Hepatocyte (in vitro differentiated cells): ENCODE measurements around the gene LBP. TPM values are rescaled to one million over a fixed set of nuclear protein-coding genes. Genes with fewer than 3 reads are reported as not detected.

Experiments
- DNase-seq: peaks from one replicate; pipeline ENCODE4 v3.0.0-alpha.2; 2016; ENCODE audit warnings: low spot score
- H2AFZ ChIP-seq: fragments of 200-600 bp; sonication (generic); 2 replicates; pipeline ENCODE4 v1.6.0; 2016; ENCODE audit warnings: antibody characterized with exemption, mild to moderate bottlenecking
- H3K27ac ChIP-seq: fragments of 200-600 bp; sonication (generic); 2 replicates; pipeline ENCODE4 v1.5.1; 2016; ENCODE audit warnings: mild to moderate bottlenecking
- H3K27me3 ChIP-seq: fragments of 200-600 bp; sonication (generic); 2 replicates; pipeline ENCODE4 v1.6.1; 2016
- H3K36me3 ChIP-seq: fragments of 200-600 bp; sonication (generic); replicated peaks from 2 replicates; pipeline ENCODE4 v1.5.1; 2016; ENCODE audit warnings: low read depth; ENCODE audit not compliant: insufficient read depth
- H3K4me1 ChIP-seq: fragments of 200-600 bp; sonication (generic); 2 replicates; pipeline ENCODE4 v1.5.1; 2016; ENCODE audit warnings: mild to moderate bottlenecking, moderate library complexity; ENCODE audit not compliant: insufficient read depth
- H3K4me2 ChIP-seq: fragments of 200-600 bp; sonication (generic); 2 replicates; pipeline ENCODE4 v1.6.0; 2016
- H3K4me3 ChIP-seq: fragments of 200-600 bp; sonication (generic); 2 replicates; pipeline ENCODE4 v1.5.1; 2016; ENCODE audit warnings: mild to moderate bottlenecking
- H3K79me2 ChIP-seq: fragments of 200-600 bp; sonication (generic); 2 replicates; pipeline ENCODE4 v1.6.0; 2017; ENCODE audit warnings: mild to moderate bottlenecking
- H3K9me2 ChIP-seq: fragments of 200-600 bp; sonication (generic); replicated peaks from 2 replicates; pipeline ENCODE4 v1.6.0; 2017; ENCODE audit warnings: mild to moderate bottlenecking; ENCODE audit not compliant: insufficient read depth
- H3K9me3 ChIP-seq: fragments of 200-600 bp; sonication (generic); 2 replicates; pipeline ENCODE4 v1.5.1; 2016; ENCODE audit warnings: low read depth, mild to moderate bottlenecking
- H4K20me1 ChIP-seq: fragments of 200-600 bp; sonication (generic); 2 replicates; pipeline ENCODE4 v1.6.0; 2016; ENCODE audit warnings: mild to moderate bottlenecking; ENCODE audit not compliant: insufficient read depth, poor library complexity, severe bottlenecking
- CTCF ChIP-seq: fragments of 200-600 bp; sonication (generic); IDR thresholded peaks from 2 replicates; pipeline ENCODE4 v1.5.1; 2016; ENCODE audit warnings: antibody characterized with exemption, mild to moderate bottlenecking; ENCODE audit not compliant: poor library complexity
- EZH2 ChIP-seq: fragments of 200-600 bp; sonication (generic); IDR thresholded peaks from 2 replicates; pipeline ENCODE4 v1.6.1; 2016; ENCODE audit warnings: antibody characterized with exemption, mild to moderate bottlenecking, borderline replicate concordance
- EZH2phosphoT487 ChIP-seq: fragments of 200-600 bp; sonication (generic); IDR thresholded peaks from one replicate; pipeline ENCODE4 v1.6.1; 2018; ENCODE audit warnings: antibody characterized with exemption, mild to moderate bottlenecking, low read depth, moderate library complexity; ENCODE audit not compliant: unreplicated experiment, severe bottlenecking
- WGBS: methylation state at CpG from one replicate; pipeline ENCODE4 v1.1.6; 2016; ENCODE audit warnings: low lambda C conversion rate; ENCODE audit errors: missing lambda C conversion rate; 5-methylcytosine and 5-hydroxymethylcytosine counted together
- polyA plus RNA-seq: library from polyadenylated mRNA; unstranded; fragments of >200 nt; fragmentation: Nextera tagmentation; extraction: Ambion mirVana; gene quantifications from 2 replicates; pipeline ENCODE4 v1.2.1, GENCODE V29; 2016
- total RNA-seq: library from RNA; depleted of rRNA; stranded (reverse); fragments of >200 nt; gene quantifications from 2 replicates; pipeline ENCODE4 v1.2.3, GENCODE V29; 2014

LBP gene
- total and polyA plus RNA-seq, 2 experiments from 2014 or later, result 57.2 to 71.5 TPM

DNA sequence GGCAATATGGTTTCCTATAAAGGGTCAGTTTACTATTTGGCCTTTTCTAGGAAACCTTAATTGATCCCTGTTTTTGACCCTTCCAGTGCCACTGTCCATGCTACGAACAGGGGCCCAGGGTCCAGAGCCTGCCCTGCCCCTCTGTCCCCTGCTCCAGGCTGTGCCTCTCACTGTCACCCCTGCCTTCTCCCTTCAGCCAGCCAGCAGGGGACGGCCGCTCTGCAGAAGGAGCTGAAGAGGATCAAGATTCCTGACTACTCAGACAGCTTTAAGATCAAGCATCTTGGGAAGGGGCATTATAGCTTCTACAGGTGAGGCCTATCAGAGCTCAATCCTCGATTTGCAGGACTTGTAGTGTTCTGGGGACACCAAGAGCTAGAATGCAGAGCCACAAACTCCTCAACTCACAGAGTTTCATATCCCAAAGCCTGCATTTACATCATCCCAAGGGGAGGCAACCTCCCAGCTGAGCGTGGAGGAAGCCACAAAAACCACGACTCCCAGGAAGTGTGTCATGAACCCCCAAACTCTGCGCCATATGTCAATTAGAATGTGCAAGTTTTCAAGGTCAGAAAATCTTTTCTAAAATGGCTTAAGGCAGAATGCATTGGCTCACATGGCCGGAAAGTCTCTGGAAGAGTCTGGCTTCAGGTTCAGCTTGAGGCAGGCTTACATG is 38.8 kb upstream of the LBP start:
- no peak overlapping the region for H3K4me3 ChIP-seq
- H3K4me1 ChIP-seq, result no peaks in the 10 kb centered on the region
- no peaks in the 10 kb centered on the region for H4K20me1 ChIP-seq
- 86% methylated on average over 8 of the region's 8 CpGs for WGBS
- H3K79me2 ChIP-seq, result no peaks in the 10 kb centered on the region
- no peak for DNase-seq
- no peaks in the 10 kb centered on the region for H3K36me3 ChIP-seq
- no peaks in the 10 kb centered on the region for H3K9me2 ChIP-seq
- TF ChIP-seq CTCF (no peak), EZH2phosphoT487 (no peak), EZH2 (no peak)
- H3K27me3 ChIP-seq, result peaks cover 8% of the 10 kb centered on the region
- H2AFZ ChIP-seq, result no peak overlapping the region
- H3K9me3 ChIP-seq, result no peaks in the 10 kb centered on the region
- no peak overlapping the region for H3K4me2 ChIP-seq
- no peak overlapping the region for H3K27ac ChIP-seq

GRCh38 chr20:38308047-38308438 is 38.2 kb upstream of the LBP start:
- no peak overlapping the region for H2AFZ ChIP-seq
- DNase-seq, result no peak
- H3K9me3 ChIP-seq, result no peaks in the 10 kb centered on the region
- H3K27ac ChIP-seq, result no peak overlapping the region
- H3K4me2 ChIP-seq, result no peak overlapping the region
- WGBS, result 73% methylated on average over 4 of the region's 4 CpGs
- H3K27me3 ChIP-seq, result peaks cover 5% of the 10 kb centered on the region
- H3K4me3 ChIP-seq, result no peak overlapping the region
- H3K36me3 ChIP-seq, result no peaks in the 10 kb centered on the region
- no peaks in the 10 kb centered on the region for H3K9me2 ChIP-seq
- no peaks in the 10 kb centered on the region for H4K20me1 ChIP-seq
- no peaks in the 10 kb centered on the region for H3K79me2 ChIP-seq
- no peaks in the 10 kb centered on the region for H3K4me1 ChIP-seq
- no peak for TF ChIP-seq CTCF
- no peak for TF ChIP-seq EZH2
- no peak for TF ChIP-seq EZH2phosphoT487

DNA sequence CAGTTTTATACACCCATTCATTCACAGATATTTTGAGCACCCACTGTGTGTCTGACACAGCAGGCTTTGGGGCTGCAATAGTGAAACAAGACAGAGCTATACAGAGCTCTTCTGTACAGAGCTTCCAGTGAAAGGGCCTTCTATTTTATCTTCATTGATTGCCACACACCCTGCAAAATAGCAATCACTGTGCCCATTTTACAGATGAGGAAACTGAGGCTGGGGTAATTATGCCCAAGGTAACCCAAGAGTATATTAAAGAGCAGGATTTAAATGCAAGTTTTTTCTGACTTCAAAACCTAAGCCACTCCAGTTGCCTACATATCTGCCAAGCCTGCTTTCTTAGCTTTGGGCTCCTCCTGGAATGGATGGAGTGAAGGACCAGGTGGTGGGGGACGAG is 37.8 kb upstream of the LBP start:
- no peaks in the 10 kb centered on the region for H3K9me2 ChIP-seq
- H4K20me1 ChIP-seq, result no peaks in the 10 kb centered on the region
- no peaks in the 10 kb centered on the region for H3K4me1 ChIP-seq
- no peak overlapping the region for H2AFZ ChIP-seq
- H3K27me3 ChIP-seq, result peaks cover 1% of the 10 kb centered on the region
- H3K27ac ChIP-seq, result no peak overlapping the region
- WGBS, result 46% methylated on average over 1 of the region's 1 CpG
- no peak overlapping the region for H3K4me3 ChIP-seq
- TF ChIP-seq CTCF, result no peak
- no peak for TF ChIP-seq EZH2phosphoT487
- no peak for TF ChIP-seq EZH2
- no peaks in the 10 kb centered on the region for H3K9me3 ChIP-seq
- no peak for DNase-seq
- H3K4me2 ChIP-seq, result no peak overlapping the region
- no peaks in the 10 kb centered on the region for H3K36me3 ChIP-seq
- H3K79me2 ChIP-seq, result no peaks in the 10 kb centered on the region
